HG03039 (cell line): ENCODE data around the gene MICAL3.
A peak's percentile ranks its signal among the peaks of the same experiment; 100 is the strongest.

ENCODE experiments used
- ATAC-seq: cut with Tn5 transposase; IDR thresholded peaks from one replicate; pipeline ENCODE4 v1.9.1; 2021; ENCODE audit warnings: mild to moderate bottlenecking, moderate library complexity; ENCODE audit not compliant: unreplicated experiment

Gene MICAL3

GRCh38 chr22:17853073-17853472 is 171.3 kb downstream of the MICAL3 start:
- ATAC-seq, result no peak

- ATAC-seq, result no peak
Observed at GRCh38 chr22:17851759-17852158, 172.6 kb downstream of the MICAL3 start.

- ATAC-seq, result no peak
Observed at GRCh38 chr22:17847360-17848078, 176.8 kb downstream of the MICAL3 start.

- ATAC-seq, result no peak
Observed at GRCh38 chr22:17846326-17846992, 177.9 kb downstream of the MICAL3 start.

GRCh38 chr22:17845790-17846189 is 178.6 kb downstream of the MICAL3 start:
- no peak for ATAC-seq

- no peak for ATAC-seq
Observed at GRCh38 chr22:17845327-17845726, 179.0 kb downstream of the MICAL3 start.

- ATAC-seq, result no peak
Observed at GRCh38 chr22:17844150-17844549, 180.2 kb downstream of the MICAL3 start.

- no peak for ATAC-seq
Observed at GRCh38 chr22:17842386-17842785, 182.0 kb downstream of the MICAL3 start.

GRCh38 chr22:17841836-17842235 is 182.5 kb downstream of the MICAL3 start:
- no peak for ATAC-seq

GRCh38 chr22:17838180-17838865 is 186.0 kb downstream of the MICAL3 start:
- ATAC-seq, result no peak

- ATAC-seq, result no peak
Observed at GRCh38 chr22:17836992-17837742, 187.2 kb downstream of the MICAL3 start.

GRCh38 chr22:17835256-17835655 is 189.1 kb downstream of the MICAL3 start:
- no peak for ATAC-seq

- ATAC-seq, result no peak
Observed at GRCh38 chr22:17833489-17833888, 190.9 kb downstream of the MICAL3 start.

- ATAC-seq, result no peak
Observed at GRCh38 chr22:17832665-17833064, 191.7 kb downstream of the MICAL3 start.

- no peak for ATAC-seq
Observed at GRCh38 chr22:17831501-17832251, 192.7 kb downstream of the MICAL3 start.

GRCh38 chr22:17830043-17830961 is 194.1 kb downstream of the MICAL3 start:
- ATAC-seq, result peak; percentile 49

GRCh38 chr22:17829695-17830042 is 194.7 kb downstream of the MICAL3 start:
- no peak for ATAC-seq

GRCh38 chr22:17828502-17829080 is 195.8 kb downstream of the MICAL3 start:
- no peak for ATAC-seq

- ATAC-seq, result no peak
Observed at GRCh38 chr22:17827466-17827865, 196.9 kb downstream of the MICAL3 start.
